ENCODE data around the gene HEPACAM.

Gene HEPACAM

DNA sequence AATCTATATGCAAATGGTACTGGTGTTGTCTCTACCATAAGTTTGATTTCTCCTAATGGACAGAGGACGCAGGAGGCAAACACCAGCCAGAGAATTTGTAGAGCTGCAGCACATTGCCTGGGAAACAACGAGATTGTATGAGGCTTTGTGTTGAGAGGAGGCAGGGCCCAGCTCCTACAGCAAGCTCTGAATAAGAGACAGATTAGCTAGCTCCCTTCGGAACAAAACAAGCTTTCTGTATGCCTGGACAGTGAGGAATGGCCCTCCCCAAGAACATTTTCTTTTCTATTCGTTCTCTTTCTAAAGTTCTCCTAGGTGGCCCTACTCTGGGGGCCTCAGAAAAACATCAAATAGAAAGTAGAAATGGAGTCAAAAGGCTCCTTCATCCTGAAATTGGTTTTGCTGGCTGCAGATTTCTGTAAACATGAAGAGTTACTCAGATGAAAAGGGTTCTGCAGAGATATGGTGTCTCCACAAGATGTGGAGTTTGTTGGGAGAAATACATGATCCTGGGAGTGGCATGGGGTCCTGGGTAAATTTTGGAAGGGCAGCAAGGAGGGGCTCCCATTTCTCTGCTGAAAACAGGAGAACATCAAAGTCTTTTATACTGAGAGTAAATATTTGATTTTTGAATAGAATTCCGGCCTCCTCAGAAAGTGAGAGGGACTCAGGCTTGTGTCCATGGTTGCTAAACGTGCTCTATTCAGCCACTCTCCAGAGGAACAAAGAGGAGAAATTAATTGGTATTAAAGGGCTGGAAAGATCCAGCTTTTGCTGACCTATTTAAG lies 6.8 kb upstream of the HEPACAM start:
- no peak for DNase-seq

DNA sequence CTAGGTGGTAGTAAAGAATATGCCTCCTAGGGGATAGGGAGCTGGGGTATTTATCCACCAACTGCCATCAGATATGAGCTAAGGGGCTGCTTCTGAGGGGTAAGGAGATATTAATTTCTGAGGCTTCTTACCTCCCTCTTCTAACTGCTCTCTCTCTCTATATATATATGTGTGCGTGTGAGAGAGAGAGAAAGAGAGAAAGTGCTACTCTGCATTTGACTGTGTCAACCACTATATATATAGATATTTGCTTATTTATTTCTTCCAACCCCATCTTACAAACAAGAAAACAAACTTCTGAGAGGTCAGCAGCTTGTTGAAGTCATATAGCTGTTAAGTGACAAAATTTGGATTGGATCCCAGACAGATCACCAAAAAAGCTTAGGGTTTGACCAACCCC lies 5.9 kb upstream of the HEPACAM start:
- no peak for DNase-seq

DNA sequence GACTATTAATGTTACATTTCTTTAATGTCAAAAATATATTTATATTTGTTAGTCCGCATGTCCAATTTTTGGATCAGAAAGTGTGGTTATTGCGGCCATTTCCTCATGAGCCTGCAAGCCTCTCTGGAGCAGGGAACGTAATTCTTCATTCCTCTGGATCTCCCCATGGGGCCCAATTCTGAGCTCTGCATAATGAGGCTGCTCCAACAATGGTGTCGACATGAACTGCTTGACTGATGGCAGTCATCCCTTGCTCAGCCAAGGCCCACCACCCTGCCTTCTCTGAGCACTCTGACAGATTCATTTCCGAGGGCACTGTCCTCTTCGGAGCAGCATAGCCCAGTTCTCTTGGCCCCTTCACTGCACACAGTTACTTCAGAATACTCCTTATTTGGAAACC lies 3.1 kb upstream of the HEPACAM start:
- DNase-seq = no peak

DNA sequence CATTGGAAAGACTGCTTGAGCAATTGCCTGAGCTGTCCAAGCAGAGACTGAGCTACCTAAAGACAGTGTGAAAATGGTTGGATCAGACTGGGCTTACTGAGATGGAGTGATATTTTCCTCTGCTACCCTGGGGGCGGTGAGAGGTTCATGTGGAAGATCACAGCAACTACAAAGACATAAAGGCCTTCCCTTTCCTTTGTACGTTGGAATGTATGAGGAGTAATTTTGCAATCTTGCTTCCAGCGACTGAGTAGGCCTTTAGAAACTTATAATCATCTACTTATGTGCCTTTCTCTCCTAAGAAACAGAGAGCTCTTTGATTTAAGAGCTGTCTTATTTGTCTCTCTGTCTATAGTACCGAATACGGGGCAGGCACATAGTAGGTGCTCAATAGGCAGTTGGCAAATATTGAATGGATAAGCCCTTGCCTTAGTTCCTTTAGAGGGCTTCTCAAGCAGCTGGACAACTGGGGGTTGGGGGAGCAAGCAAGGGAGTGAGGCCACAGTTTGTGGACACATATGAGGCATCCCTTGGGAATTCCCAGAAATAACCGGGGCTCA lies 2.4 kb upstream of the HEPACAM start:
- no peak for DNase-seq

DNA sequence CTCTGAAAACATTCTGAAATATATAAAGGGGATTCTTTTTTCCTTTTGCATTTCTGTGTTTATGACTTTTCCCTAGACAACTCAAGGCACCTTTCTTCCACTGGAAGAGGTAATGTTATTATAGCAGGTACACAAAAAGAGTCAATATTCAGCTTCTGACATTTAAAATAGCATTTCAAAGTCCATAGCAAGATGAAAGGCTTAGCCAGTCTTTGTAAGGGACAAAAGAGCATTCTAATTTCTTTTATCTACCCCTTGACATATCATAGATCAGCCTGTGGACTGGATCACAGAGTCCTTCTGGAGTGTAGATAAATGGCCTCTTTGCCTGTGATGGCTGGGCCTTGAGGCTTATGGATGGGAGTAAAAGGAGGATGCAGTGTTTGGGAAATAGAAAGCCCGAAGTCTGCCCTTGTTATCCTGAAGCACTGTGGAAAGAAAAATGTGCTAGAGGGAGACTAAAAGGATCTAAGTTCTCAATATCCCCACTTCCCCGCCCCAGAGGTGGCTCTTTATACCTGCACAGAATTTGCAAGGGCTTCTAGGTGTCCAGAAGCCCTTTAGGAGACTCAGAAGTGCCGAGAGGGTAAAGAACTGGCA lies 1.6 kb upstream of the HEPACAM start:
- DNase-seq = no peak

DNA sequence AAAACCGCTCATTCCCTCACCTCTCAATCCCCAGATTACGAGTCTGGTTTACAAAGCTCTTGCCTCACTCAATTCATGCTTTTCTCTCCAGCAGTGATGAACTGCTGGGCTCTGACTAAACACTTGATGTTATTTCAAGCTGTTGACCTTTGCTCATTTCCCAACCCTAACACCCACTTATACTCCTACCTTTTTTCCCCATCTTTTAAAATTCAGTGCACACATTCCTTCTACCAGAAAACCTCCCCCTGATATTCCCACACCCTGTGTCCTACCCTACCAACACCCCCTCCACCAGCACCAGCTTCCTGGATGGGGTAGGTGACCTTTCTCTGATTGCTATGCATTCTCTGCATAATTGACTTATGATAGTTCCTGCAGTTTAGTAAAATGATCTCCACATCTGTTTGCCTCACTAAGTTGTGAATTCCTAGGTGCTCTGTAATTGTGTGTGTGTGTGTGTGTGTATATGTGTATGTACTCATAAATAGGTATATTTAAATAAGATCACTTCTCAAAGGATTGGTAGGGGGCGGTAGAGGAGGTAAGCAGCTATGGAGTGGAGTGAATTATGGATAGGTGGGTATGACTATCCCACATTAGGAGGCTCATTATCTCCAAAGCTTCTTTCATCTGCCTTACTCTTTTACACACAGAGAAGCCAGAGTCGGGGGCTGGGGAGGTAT lies 842 bp downstream of the HEPACAM start:
- no peak for DNase-seq

DNA sequence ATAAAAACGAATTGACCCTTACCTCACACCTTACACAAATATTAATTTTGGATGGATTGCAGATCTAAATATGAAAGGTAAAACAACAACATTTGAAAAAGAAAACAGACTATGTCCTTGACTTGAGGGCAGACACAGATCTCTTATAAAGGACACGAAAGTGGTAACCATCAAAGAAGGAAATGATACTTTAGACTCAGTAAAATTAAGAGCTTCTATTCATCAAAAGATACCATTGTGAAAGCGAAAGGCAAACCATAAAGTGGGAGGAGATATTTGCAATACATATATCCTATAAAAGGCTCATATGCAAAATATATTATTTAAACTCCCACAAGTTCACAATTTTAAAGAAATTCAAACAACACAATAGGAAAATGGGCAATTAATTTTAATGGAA lies 5.0 kb downstream of the HEPACAM start:
- no peak for DNase-seq

DNA sequence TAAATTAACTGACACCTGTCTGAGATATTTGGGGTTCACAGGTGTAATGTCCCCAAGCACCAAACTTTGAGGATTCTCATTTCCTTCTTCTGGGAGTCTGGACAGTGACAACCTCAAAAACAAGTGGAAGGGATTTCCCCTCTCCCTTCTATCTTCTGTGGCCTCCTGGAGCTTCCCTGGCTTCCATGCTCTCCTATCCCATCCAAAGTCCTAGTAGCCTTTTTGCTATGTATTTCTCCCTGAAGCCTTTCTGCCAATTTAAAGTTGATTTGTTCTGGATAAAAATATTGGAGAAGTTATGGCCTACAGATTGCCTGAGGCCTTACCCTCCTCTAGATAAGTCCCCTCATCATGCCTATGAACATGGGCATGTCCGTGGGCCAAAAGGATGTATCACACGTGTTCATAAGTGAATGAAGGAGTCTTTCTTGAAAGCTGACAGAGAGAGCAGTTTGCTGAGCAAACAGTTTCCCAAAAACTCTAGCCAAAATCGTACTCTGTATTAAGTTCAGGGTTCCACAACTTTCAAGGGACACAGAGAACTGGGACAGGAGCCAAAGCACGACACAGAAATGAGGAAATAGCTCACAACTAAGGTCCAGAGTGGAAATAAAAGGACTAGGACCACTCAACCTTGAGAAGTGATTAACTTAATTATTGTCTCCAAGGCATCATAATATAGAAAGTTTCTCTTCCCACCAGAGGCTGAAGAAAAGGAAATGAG lies 6.7 kb downstream of the HEPACAM start:
- DNase-seq = no peak

DNA sequence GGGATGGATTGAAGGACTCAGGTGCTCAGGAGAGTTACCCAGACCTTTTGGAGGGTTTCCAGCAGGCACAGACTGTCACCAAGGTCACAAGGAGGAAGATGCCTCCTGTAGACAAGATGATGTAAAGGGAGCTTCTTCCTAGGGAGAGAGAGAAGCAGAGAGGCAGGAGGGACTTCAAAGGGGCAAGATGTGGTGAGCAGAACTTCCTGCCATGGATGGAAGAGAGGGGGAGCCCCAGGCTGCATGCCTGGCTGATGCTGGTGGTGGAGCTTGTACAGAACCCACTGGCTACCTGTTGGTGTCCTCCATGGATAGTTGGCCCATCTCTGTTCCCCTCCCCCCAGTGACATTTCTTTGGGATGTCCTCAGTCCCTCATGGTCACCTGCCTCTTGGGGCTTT lies 12.6 kb downstream of the HEPACAM start:
- no peak for DNase-seq

DNA sequence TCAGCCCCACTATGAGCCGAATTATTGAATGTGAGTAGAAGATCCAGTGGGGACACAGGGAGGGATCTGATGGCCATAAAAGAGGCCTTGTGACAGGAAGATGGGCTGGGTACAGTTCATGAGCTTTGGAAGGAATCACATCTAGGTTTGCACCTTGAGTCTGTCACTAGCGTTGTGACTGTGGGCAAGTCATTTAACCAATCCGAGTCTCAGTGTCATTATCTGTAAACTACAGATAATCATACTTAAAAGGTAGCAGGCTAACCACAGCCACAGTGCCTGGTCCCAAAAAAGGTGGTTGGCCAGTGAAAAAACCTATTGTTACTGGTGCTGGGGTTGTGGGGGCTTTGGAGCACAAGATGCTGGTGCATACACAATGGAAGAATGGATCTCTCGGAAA lies 13.0 kb downstream of the HEPACAM start:
- DNase-seq = no peak

DNA sequence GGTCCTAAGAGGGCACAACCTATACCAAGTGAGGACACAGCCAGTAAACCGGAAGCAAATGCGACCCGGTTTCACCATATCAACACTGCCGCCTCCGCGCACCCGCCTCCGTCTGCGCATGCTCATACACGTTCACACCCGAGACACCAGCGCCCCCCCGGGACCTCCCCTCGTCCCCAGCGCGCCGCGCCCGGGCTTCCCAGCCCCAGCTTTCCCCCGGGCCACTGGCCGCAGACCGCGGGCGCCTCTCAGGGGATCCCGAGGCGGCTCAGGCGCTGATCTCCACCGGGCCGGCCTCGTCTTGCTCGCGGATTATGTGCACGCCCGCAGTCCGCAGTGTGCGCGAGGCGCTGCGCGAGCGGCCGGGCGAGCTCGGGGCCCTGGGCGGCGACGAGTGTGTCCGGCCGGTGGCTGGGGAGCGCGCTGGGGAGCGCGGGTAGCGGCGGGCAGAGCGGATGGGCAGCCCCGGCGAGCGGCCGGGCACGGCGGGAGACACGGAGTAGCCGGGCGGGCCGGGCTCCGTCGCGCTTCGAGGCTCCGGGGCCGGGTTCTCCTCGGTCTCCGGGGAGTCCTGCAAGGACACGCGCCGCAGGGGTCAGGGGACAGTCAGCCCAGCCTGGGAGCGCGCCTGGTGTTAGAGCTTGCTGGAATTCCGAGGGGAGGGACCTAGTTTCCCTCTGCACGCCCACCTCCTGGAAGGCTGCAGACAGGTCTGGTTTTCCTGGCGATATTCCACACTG lies 14.8 kb downstream of the HEPACAM start:
- DNase-seq = no peak

DNA sequence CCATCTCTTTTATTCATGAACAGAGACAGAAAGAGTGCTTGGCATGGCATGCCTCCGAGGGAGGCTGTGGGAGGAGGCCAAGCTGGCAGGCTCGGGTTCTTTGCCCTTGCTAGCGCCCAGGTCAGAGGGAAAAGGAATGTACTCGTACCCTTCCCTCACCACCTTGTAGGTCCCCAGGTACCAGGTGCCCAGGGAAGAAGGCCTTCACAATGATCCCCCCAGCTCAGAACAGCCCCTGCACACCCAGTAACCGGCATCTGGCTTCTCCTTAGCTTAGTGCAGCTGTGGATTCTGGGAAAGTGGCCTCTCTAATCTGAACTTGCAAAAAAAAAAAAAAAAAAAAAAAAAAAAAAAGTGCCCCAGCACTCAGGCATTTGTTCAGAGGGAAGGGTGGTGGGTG lies 15.5 kb downstream of the HEPACAM start:
- no peak for DNase-seq

DNA sequence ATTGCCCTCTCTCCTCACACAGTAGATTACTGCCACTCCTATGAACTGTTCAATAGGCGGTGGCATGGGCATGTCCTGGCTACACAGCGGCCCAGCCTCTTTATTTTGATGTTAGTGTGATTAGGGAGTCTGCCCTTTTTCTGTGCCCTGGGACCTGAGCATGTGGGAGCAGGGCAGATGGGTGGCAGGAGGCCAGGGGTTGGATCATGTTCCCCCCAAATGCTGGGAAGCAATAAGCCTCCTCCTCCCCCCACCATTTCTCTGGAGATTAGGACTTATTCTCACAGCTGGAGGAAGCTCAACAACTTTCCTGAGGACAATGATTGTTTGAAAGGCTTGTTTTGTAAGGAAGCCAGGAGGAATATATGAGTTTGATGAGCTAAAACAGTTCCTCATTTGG lies 15.9 kb downstream of the HEPACAM start:
- no peak for DNase-seq

DNA sequence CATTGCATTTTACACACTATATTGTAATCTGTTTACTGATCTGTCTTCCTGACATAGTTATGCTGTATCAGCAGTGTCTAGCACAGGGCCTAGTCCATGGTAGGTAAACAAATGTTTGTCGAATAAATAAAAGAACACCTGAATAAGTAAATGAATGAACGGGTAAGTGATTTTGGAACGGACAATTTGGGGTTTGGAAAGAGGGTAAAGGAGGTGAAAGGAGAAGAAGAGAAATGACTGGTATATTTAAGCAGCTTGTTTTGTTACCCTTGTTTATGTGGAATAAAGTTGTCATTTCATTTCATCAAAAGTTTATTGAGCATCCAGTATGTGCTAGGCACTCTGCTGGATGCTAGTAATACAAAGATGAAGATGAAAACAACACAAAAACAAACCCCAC lies 16.9 kb downstream of the HEPACAM start, which contains the start of gene HEPN1:
Gene HEPN1 (plus strand): TSS at position 301 of the 400 bp plus-strand sequence.
- DNase-seq = no peak

DNA sequence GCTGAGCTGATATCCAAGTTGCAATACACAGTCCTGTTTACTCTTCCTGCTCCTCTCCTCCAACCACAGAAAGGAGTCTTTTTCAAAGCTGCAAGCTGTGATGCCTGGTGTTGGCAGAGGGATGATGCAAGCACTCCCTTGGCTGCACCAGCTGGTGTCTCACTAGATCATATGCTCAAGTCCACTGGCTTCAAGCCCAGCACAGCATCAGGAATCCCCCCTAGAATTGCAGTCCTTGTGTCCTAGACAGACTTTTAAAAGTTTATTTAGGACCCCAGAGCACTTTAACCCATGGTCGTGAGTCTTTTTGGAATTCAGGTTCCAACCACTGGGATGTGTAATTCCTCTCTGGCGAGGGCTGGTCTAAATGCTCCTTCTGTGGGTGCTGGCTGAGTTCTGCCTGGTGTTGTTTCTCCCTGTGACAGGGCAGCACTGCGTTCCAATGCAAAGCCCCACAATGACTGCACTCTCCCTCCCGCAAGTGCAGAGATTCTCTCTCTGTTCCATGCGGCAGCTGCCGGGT lies 18.7 kb downstream of the HEPACAM start:
- DNase-seq = no peak

DNA sequence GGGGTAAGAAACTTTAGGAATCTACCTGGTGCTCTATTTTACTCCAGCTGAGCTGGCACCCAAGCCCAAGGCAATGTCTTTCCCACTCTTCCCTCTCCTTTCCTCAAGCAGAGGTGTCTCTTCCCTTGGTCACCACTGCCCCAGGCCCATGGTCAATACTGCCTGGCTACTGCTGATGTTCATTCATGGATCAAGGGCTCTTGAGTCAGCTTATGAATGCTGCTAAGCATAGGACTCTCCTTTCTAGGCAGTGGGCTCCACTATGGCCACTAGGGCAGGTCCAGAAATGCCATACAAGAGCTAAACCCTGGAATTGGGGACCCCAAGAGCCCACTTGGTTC lies 19.5 kb downstream of the HEPACAM start:
- no peak for DNase-seq

DNA sequence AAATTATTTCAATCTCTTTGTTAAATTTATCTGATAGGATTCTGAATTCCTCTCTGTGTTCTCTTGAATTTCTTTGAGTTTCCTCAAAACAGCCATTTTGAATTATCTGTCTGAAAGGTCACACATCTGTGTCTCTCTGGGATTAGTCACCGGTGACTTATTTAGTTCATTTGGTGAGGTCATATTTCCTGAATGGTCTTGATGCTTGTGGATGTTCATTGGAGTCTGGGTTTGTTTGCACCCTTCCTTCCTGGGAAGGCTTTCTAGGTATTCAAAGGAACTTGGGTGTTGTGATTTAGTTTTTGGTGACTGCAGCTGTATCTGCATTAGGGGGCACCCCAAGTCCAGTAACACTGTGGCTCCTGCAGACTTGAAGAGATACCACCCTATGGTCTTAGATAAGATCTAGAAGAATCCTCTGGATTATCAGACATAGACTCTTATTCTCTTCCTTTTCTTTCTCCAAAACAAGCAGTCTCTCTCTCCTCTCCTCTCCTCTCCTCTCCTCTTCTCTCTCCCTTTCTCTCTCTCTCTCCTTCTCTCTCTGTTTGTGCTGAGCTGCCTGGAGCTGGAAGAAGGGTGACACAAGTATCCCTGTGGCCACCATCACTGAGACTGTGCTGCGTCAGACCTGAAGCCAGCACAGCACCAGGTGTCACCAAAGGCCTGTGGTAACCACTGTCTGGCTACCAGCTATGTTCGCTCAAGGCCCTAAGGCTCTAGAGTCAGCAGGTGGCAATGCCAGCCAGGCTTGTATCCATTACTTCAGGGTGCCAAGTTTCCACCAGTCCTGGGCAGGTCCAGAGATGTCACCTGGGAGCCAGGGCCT lies 20.1 kb downstream of the HEPACAM start:
- DNase-seq = no peak

DNA sequence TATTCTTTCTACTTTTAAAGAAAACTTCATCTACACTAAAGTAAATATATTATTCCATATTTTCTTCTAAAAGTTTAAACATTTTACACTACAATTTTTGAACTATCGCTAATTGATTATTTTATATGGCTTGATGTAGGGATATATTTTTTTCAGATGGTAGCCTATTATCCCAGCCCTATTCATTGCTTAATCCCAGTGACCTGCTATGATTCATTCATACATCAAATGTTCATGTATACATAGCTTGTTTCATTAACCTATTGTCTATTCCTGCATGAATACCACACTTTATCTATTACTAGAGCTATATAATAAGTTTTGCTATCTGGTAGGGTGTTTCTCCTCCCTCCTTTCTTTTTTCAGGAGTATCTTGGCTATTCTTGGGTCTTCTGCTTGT lies 33.2 kb downstream of the HEPACAM start:
- no peak for DNase-seq

DNA sequence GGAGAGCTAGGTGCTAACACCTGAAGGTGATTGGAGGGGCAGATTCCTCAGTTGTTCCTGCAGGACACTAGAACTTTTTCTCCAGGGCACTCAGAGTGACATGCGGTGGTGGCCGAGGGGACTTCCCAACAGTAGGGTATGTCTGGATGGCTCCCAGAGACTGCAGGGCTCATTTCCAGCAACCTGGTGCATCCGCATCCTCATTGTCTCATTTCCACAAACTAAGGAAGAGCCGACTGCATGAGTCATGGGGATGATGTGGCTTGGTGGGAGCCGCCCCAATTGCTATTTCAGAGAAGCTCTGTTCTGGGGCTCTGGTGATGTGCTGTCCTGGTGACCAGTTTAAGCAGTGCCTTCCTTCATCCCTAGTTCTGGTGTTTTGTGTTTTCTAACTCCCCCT lies 35.4 kb downstream of the HEPACAM start:
- no peak for DNase-seq

DNA sequence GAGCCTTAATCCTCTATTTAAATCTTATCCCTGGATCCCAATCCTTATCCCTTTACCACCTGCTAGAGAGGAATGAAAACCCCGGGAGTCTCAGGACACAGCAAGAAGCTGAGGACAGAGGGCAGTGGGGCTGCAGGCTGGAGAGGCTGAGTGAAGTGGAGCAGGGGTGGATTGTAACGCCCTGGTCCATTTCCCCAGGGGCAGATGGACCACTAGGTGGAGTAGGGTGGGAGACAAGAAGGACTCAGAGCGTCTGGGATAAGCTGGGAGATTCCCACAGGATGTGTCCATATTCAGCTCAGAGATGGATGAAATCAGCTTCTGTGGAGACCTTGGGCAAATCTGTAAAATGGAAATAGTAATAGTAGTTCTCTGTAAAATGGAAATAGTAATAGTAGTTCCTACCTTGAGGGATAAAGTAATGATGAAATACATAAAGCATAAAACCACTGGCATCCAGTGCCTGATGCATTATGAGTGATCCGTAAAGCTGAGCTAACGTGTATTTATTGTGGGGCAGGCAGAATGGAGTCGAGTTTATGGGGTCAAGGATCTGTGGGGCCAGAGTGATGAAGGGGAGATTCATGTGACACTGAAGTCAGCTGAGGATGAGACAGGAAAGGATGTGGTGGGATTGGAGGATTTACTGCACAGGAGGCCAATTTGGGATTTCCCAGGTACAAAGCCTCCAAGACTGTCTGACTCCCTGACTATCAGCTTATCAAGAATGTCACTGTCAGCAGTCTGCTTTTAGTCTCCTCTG lies 36.3 kb downstream of the HEPACAM start:
- DNase-seq = no peak

DNA sequence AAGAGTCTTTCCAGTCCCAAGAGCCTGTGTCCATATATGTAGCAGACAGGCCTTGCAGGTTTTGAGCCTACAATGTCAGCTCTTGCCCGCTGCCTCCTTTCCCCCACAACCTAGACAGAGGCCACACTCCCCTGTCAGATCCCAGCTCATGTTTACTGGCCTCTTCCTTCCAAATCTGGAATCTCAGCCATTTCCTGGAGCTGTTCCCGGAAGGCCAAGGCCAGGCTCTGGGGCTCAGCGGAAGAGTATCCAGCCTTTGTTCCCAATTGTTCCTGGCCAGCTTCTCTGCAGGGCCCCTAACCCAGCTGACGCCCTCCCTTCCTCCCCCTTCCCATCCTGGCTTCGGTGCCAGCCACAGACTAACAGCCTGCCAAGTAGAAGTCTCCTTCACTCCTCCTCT lies 37.1 kb downstream of the HEPACAM start:
- DNase-seq = no peak
